ENCODE measurements around the gene ASB14.

ASB14 gene

GRCh38 chr3:57257678-57258077, 34.8 kb downstream of the ASB14 start:
- DNase-seq: no peak

GRCh38 chr3:57256844-57257243, 35.6 kb downstream of the ASB14 start:
- DNase-seq: no peak

GRCh38 chr3:57252404-57252803, 40.1 kb downstream of the ASB14 start:
- DNase-seq: no peak

GRCh38 chr3:57244946-57245345, 47.5 kb downstream of the ASB14 start:
- no peak for DNase-seq

GRCh38 chr3:57234613-57235575, 57.6 kb downstream of the ASB14 start:
- no peak for DNase-seq

- DNase-seq: no peak
Observed at GRCh38 chr3:57233799-57234198, 58.7 kb downstream of the ASB14 start.

GRCh38 chr3:57230006-57230405, 62.5 kb downstream of the ASB14 start:
- no peak for DNase-seq

GRCh38 chr3:57227930-57228751, 64.3 kb downstream of the ASB14 start:
- DNase-seq: peak; percentile 21

- peak; percentile 65 for DNase-seq
Observed at GRCh38 chr3:57227204-57227929, 65.1 kb downstream of the ASB14 start, which contains the start of gene APPL1. Gene APPL1, plus strand, starts transcription at chr3:57227729. Its CDS starts 155 bp downstream, at chr3:57227884.

- DNase-seq: no peak
Observed at GRCh38 chr3:57226176-57226575, 66.3 kb downstream of the ASB14 start.

GRCh38 chr3:57224856-57225255, 67.6 kb downstream of the ASB14 start:
- no peak for DNase-seq

GRCh38 chr3:57221883-57222282, 70.6 kb downstream of the ASB14 start:
- no peak for DNase-seq
